Limb (tissue), 2 donors: Measurements from ENCODE around the gene GJB4.
A peak's percentile ranks its signal among the peaks of the same experiment; 100 is the strongest.
"Not testable (repeated sequence)": the region's sequence is repeated elsewhere in the genome, so short reads cannot be mapped to it uniquely, and the experiment has no call there.

Experiments
- DNase-seq, 2 donors: peaks; one replicate each; pipeline ENCODE4 v3.0.0-alpha.2; 2016; ENCODE audit errors: extremely low spot score in 2 of 2

The GJB4 gene

DNA sequence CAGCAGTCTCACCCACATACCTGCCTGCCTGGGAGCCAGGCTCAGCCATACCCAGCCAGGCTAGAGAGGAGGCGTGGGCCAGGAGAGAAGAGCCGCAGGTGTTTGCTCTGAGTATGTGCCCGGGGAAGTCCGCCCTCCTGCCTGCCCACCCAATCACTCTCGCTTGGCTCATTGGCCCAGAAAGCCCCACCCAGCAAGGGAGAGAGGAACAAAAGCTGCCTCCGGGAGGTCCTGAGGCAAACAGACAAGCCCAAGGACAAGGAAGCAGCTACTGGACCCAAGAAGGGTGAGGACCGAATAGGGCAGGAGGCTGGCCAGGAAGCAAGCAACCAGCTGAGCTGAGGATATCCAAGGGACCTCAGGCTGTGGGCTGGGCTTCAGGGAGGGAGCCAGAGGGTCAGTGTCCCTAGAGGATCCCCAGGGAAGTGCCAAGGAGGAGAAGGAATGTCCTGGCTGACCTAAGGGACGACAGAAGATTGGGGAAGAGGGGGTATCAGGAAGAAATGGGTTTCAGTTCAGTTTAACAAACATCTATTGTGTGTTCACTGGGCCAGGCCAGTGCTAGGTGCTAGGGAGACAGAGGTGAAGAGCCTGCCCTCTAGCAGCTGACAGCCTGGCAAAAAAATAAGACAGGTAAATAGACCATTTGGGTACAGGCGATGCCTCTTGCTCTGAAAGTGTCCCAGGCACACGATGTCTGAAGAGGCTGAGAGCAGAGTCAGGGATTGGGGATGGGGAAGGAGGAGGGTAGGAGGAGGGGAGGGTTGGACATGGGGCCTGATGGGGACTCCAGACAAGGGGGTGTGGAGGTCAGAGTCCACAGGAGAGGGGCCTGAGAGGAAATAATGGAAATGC lies at the start of gene GJB4:
Gene GJB4, plus strand, starts transcription at position 238 of the 855 bp plus-strand sequence. CDS start 1,515 bp downstream, outside the sequence.
- no peak for DNase-seq

DNA sequence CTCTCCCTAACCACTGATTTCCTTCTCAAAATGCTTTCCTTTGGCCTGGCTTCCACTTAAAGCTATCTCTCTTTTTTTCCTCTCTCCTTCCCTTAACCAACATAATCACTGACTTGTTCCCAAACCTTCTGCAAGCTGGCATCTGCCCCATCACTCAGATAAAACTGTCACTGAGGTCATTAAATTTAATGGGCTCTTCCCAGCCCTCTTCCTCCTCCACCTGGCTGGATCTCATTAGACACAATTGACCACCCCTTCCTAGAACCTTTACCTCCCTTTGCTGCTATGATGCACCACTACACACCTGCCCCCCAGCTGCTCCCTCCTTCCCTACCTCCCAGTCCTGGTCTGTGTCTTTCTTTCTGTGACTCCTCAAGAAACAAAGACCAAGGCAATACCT lies 48.7 kb upstream of the GJB4 start:
- DNase-seq, result no peak

GRCh38 chr1:34711485-34711884 lies 48.1 kb upstream of the GJB4 start:
- DNase-seq, result no peak

DNA sequence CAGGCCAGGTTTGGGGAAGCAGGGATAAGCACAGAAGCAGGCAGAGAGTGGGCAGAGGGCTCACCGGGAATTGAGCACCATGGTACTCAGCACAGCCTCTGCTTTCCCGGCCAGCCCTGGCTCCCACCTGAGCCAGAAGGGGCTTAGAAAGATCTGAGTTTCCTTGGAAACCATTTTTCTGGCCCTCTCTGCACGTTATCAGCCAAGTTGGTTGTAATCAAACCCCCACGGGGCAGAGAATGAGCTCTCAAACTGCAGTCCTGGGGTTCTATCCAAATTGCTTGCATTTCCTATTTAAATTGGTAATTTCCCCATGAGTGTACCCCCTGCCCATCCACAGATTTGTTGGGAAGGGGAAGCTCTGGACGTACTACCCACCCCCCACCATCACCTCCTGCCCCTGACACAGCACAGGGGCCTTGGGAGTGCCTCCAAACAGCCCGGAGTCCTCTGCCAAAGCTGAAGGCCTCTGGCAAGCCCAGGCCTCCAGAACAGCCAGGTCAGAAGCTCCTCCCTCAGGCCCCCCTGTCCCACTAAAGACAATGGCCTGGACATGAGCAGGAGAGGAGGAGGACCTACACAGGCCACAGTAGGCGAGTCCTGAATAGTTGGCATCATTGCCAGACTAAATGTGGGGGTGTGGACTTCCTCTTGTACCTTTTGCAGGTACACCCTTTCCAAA lies 47.4 kb upstream of the GJB4 start:
- DNase-seq, result no peak

DNA sequence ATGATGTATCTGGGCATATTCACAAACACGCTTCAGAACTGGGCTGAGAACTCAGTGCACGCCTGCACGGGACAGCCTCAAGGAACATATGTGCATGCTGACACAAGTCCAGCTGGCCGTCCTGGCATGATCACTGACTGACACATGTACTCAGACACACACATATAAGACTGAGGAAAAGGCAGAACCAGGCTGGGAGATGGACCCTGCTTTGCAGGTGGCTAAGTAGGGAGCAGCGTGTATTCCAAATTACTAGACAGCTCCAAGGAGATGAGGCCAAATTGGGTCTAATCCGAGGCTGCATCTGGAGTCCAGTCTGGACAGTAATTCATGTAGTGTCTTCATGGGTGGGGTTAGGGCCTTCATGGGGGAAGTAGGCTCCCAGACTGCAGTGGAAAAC lies 46.1 kb upstream of the GJB4 start:
- DNase-seq, result no peak

GRCh38 chr1:34714386-34714785 lies 45.2 kb upstream of the GJB4 start:
- DNase-seq, result peak in 1 of 2 donors; percentile 24

GRCh38 chr1:34715139-34715538 lies 44.4 kb upstream of the GJB4 start:
- no peak for DNase-seq

- no peak for DNase-seq
Measured at GRCh38 chr1:34721241-34721640, 38.3 kb upstream of the GJB4 start.

DNA sequence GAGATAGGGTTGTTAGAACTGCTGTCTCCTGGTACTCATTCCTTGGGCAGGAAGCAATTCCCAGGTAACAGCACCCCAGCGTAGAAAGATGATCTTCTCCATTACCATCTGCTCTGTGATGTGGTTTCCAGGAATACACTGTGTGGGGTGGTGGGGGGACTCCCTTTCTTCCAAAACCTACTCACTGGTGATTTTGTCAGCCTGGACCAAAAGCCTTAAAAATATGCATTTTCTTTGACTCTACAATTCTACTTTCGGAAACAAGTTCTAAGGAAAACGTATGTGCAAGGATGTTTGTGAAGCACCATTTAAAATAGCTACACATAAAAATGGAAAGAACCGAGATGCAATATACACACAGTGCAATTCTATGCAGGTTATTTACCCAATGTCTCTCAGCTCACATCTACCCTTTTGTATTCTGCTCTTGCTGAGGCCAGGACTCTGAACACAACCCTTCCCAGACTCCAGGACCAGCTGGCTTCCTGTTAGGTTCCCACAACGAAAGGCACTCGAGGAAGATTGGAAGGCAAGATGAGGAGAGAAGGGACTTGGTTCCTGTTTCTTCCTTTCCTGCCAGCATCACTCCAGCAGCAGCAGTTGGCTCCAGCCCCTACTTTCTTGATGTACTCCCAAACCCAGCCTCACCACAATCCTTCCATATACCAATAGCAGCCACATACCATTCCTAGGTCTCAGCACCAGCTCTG lies 37.7 kb upstream of the GJB4 start:
- DNase-seq, result no peak

GRCh38 chr1:34726861-34727260 lies 32.7 kb upstream of the GJB4 start:
- DNase-seq, result no peak

DNA sequence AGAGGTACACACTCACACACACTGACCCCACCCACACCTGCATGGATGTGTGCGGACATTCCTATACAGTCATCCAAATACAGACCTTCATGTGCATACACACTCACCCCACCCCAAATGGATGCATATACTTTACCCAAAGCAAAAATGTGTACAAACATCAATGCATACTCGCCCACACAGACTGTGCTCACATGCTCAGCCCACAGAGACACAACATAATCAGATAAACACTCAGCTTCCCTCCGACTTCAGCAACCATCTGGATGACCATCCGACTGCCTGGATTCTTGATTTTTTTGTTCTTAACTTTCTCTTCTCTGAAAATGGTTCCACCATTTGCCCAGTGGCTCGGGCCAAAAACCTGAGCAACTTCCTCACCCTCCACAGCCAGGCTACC lies 29.1 kb upstream of the GJB4 start:
- DNase-seq, result no peak

DNA sequence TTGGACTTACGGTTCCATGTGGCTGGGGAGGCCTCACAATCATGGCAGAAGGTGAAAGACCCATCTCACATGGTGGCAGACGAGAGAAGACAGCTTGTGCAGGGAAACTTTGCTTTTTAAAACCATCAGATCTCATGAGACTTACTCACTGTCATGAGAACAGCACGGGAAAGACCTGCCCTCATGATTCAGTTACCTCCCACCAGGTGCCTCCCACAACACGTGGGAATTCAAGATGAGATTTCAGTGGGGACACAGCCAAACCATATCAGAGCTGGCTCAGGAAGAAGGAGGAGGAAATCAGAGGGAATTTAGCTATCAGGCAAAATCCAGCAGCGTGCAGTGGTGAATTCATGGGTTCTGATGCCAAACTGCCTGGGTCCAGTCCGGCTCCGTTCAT lies 26.7 kb upstream of the GJB4 start:
- DNase-seq, result not testable (repeated sequence)

GRCh38 chr1:34736692-34737091 lies 22.8 kb upstream of the GJB4 start:
- DNase-seq, result no peak

DNA sequence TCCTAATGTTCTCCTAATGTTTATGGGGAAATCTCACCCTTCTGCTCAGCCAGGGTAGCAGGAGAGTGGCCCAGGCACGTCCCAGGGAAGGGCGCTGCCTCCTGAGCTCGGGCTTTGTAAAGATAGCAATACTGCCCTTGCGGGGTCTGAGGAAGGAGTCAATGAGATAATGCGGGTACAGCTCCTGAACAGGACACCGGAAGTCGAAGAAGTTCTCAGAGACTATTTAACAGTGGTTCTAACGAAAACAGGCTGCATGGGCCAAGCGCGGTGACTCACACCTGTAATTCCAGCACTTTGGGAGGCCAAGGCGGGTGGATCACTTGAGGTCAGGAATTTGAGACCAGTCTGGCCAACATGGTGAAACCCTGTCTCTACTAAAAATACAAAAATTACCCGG lies 22.3 kb upstream of the GJB4 start:
- not testable (repeated sequence) for DNase-seq

DNA sequence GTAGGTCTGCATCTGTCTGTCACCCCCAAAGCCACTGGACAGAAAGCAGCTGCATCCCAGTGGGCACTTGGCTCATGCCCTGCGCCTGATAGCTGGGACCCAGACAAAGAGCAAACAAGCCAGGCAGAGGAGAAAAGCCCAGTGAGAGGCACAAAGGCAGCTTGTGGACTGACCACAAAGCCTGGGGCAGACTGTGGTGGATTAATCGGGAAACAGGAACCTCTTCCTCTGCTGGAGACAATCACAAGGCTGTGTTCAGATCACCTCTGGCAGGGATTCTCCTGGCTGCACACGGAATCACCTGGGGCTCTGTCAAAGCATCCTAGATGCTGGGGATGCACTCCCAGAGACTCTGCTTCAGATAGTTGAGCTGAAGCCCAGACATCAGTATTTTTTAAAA lies 19.9 kb upstream of the GJB4 start:
- no peak for DNase-seq

DNA sequence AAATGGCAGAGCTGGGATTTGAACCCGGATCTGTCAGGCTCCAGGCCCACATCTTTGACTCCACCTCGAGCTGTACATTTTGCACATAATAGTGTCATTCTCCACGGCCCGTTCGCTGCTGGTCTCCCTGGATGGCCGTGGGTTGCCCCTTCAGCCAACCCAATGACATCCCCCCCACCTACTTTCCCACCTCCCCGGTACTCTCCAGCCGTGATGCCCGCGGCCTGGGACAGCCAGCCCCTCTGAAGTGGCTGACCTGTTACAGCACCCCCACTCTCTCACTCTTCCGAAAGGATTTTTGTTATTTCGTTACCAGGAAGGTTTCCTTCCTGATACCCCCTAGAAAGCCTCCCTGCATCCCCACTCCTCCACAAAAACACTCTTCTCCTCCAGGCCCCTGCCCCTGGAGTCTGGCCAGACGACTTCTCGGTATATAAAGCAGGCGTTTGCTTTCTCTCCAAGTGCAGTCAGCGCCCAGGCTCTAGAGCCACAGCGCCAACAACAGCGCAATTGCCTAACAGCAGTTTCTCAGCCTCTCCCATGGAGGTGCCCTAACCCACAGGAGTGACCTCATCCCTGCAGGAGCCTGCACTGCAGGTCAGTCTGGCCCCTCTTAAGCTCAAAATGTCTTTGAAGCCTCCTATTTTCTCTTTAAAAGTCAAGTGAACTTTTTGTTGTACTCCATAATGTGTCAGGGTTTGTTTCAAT lies 19.2 kb upstream of the GJB4 start:
- DNase-seq, result no peak

GRCh38 chr1:34742667-34743270 lies 16.8 kb upstream of the GJB4 start:
- peak; percentile 58 to 90 for DNase-seq

GRCh38 chr1:34743775-34744174 lies 15.8 kb upstream of the GJB4 start:
- no peak for DNase-seq

DNA sequence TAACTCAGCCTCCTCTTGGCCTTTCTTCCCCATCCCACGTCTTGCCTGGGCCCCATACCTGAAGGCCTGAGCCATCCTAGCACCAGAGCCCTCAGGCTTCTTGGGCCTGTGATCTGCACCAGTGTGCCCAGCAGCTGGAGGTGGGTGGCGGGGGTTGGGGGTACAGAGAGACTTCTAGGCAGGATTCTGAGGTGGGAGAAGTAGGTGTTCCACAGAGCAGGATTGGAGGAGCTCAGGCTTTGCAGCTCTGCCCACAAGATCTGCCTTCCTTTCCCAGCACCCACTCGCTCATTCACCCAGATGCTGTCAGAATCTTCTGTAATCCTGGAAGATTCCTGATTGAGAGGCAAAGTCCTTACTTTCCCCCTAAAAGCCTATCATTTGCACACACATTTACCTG lies 14.7 kb upstream of the GJB4 start:
- DNase-seq, result no peak

GRCh38 chr1:34745666-34746065 lies 13.9 kb upstream of the GJB4 start:
- DNase-seq, result no peak

GRCh38 chr1:34746101-34746500 lies 13.4 kb upstream of the GJB4 start:
- no peak for DNase-seq
